Central memory CD4-positive, alpha-beta T cell (primary cell): ENCODE data around the gene FCSK.

Source experiments
- DNase-seq: peaks from one replicate; pipeline ENCODE4 v3.0.0; 2022

The FCSK gene

DNA sequence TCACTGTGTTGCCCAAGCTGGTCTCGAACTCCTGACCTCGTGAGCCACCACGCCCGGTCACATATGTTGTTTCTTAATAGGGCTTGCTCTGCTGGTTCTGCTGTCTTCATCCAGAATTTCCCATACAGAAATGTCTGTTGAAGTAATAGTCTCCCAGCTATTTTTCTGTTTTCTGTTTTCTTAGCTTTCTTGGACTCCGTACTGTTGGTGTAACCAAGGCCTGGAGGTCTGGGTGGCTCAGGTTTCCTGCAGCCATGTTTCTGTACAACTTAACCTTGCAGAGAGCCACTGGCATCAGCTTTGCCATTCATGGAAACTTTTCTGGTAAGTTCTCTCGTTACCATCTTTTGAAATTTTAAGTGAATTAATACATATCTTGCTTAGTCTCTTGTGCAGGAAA is 72.0 kb downstream of the FCSK start:
- DNase-seq, result no peak

- DNase-seq, result no peak
Measured at GRCh38 chr16:70527315-70527996, 73.1 kb downstream of the FCSK start.

GRCh38 chr16:70529051-70529777 is 74.8 kb downstream of the FCSK start:
- DNase-seq, result peak; percentile 25
